Sigmoid colon (tissue), 7 donors: Measurements from ENCODE around the gene RPH3AL. TPM values are rescaled to one million over a fixed set of nuclear protein-coding genes. Genes with fewer than 3 reads are reported as not detected.
A peak's percentile ranks its signal among the peaks of the same experiment; 100 is the strongest.

Source experiments
- DNase-seq: peaks from one replicate; pipeline ENCODE4 v3.0.0-alpha.2; 2019
- H3K27ac ChIP-seq, 4 donors: fragments of 200-600 bp; sonication (generic); one replicate each; pipeline ENCODE4 v1.5.1; 2016 to 2019; ENCODE audit warnings: mild to moderate bottlenecking in 1 of 4
- H3K27me3 ChIP-seq, 3 donors: fragments of 200-600 bp; sonication (generic); one replicate each; pipeline ENCODE4 v1.5.1; 2019; ENCODE audit warnings: mild to moderate bottlenecking in 1 of 3
- H3K36me3 ChIP-seq, 4 donors: fragments of 200-600 bp; sonication (generic); one replicate each; pipeline ENCODE4 v1.5.1; 2016 to 2019
- H3K4me1 ChIP-seq, 4 donors: fragments of 200-600 bp; sonication (generic); one replicate each; pipeline ENCODE4 v1.5.1; 2017 to 2019
- H3K4me3 ChIP-seq, 4 donors: fragments of 200-600 bp; sonication (generic); one replicate each; pipeline ENCODE4 v1.5.1; 2017 to 2019; ENCODE audit warnings: mild to moderate bottlenecking in 2 of 4, moderate library complexity in 1 of 4
- H3K9me3 ChIP-seq, 4 donors: fragments of 200-600 bp in 3 of 4; sonication (generic) in 3 of 4; one replicate each; pipeline versions ENCODE4 v1.5.1 to v1.6.1; 2013 to 2019
- CTCF ChIP-seq, 4 experiments: fragments of 450-650 bp in 3 of 4; fragments of 200-600 bp in 1 of 4; IDR thresholded peaks; one replicate each; pipeline ENCODE4 v1.5.1; 2016 to 2019; ENCODE audit warnings: antibody characterized with exemption in 4 of 4, mild to moderate bottlenecking in 3 of 4, moderate library complexity in 2 of 4
- EP300 ChIP-seq, 4 donors: sonication (generic); formaldehyde crosslinking; IDR thresholded peaks; one replicate each; pipeline ENCODE4 v1.6.1; 2017; ENCODE audit warnings: antibody characterized with exemption in 4 of 4
- POLR2A ChIP-seq, 2 donors: fragments of 450-650 bp; IDR thresholded peaks; one replicate each; pipeline ENCODE4 v1.6.1; 2016; ENCODE audit warnings: antibody characterized with exemption in 2 of 2, mild to moderate bottlenecking in 2 of 2, moderate library complexity in 2 of 2
- POLR2AphosphoS5 ChIP-seq, 4 donors: sonication (generic); formaldehyde crosslinking; IDR thresholded peaks; one replicate each; pipeline ENCODE4 v1.6.1; 2017; ENCODE audit warnings: antibody characterized with exemption in 4 of 4
- WGBS, 2 donors: extraction: QIAGEN DNeasy Blood & Tissue Kit; methylation state at CpG; one replicate each; pipeline ENCODE4 v1.1.7; 2013; 5-methylcytosine and 5-hydroxymethylcytosine counted together
- intact Hi-C: fragments of 100-400 bp; cut with DNase I; formaldehyde crosslinking; loops from one replicate; pipeline ENCODE4 v1.15.1; 2023
- polyA plus RNA-seq, 3 donors: library from polyadenylated mRNA; stranded (reverse); fragments of 200-250 nt; gene quantifications; one replicate each; pipeline ENCODE4 v1.2.3, GENCODE V29; 2013
- total RNA-seq, 4 donors: library from RNA; depleted of rRNA; stranded (reverse); fragments of >200 nt; gene quantifications; one replicate each; pipeline ENCODE4 v1.1.0, GENCODE V29; 2016
- donor health status: healthy with polysubstance abuse.
- donor health status: Bipolar disorder and iron deficiency.
- donor health status: healthy.

The RPH3AL gene, protein sequence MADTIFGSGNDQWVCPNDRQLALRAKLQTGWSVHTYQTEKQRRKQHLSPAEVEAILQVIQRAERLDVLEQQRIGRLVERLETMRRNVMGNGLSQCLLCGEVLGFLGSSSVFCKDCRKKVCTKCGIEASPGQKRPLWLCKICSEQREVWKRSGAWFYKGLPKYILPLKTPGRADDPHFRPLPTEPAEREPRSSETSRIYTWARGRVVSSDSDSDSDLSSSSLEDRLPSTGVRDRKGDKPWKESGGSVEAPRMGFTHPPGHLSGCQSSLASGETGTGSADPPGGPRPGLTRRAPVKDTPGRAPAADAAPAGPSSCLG
- total RNA-seq (10 to 100 TPM in 1 of 4 donors, 1 to 10 TPM in 3; 1.8 to 12.7 (median 3.1) TPM), polyA plus RNA-seq (10 to 100 TPM; 14.2 to 23.1 (median 15.0) TPM)

GRCh38 chr17:352421-353212 is at the start of gene RPH3AL:
RPH3AL (minus strand) TSS chr17:352807; CDS start chr17:327543, 25,264 bp downstream.
- TF ChIP-seq EP300 (IDR thresholded peaks at IDR 0.05), result peak in 2 of 4 donors; percentile 52 to 53
- TF ChIP-seq POLR2AphosphoS5 (IDR thresholded peaks at IDR 0.05), result peak in 1 of 4 donors; percentile 38
- TF ChIP-seq CTCF (IDR thresholded peaks at IDR 0.05), result no peak
- TF ChIP-seq POLR2A (IDR thresholded peaks at IDR 0.05), result no peak
- intact Hi-C loops, result no loop called here
- no peaks in the 10 kb centered on the region for H3K36me3 ChIP-seq
- H3K9me3 ChIP-seq, result no peaks in the 10 kb centered on the region
- DNase-seq, result no peak
- peak within 1 kb of the TSS; percentile 52 to 80 (median 61) for H3K27ac ChIP-seq
- WGBS, 2 donors, result 8 to 41% methylated on average over 22 of the region's 22 CpGs
- peaks cover 0 to 15% (median 8%) of the 10 kb centered on the region in 4 donors for H3K4me1 ChIP-seq
- no peaks in the 10 kb centered on the region for H3K27me3 ChIP-seq
- no peak within 1 kb of the TSS for H3K4me3 ChIP-seq

DNA sequence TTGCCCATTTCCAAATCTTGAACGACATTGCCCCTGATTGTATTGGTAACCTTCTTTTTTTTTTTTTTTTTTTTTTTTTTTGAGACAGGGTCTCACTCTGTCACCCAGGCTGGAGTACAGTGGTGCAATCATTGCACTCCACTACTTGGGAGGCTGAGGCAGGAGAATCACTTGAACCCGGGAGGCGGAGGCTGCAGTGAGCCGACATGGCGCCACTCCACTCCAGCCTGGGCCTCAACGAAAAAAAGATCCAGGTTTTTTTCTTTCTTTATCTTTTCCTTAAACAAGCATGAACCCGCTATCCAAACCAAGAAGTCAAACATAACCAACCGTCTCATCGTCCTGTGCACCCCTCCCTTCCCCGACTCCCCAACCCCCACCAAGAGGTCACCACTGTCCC is 47.6 kb upstream of the RPH3AL start:
- Histone ChIP-seq H3K4me3 (no peak overlapping the region), H3K4me1 (no peaks in the 10 kb centered on the region), H3K36me3 (no peaks in the 10 kb centered on the region), H3K27me3 (no peaks in the 10 kb centered on the region), H3K9me3 (no peaks in the 10 kb centered on the region), H3K27ac (no peak overlapping the region)
- WGBS, 2 donors, result 49 to 81% methylated on average over 10 of the region's 10 CpGs
- DNase-seq, result no peak
- no peak for TF ChIP-seq POLR2A (IDR thresholded peaks at IDR 0.05)
- intact Hi-C loops, result no loop called here

DNA sequence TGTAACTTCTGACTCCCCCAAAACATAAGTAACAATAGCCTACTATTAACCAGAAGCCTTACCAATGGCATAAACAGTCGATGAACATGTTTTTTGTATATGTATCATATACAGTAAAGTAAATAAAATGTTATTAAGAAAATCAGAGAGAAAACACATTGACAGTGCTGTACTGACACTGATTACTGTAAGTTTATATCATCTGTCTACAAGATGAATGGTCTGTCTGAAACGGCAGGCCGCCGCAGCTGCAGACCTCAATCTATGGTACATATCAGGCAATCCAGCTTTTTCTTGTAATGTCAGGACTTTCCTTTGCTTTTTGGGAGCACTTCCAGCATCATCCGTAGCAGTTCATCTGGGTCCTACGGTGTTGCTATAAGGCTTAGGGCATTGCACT is 44.2 kb upstream of the RPH3AL start:
- Histone ChIP-seq H3K4me3 (no peak overlapping the region), H3K27ac (no peak overlapping the region), H3K9me3 (no peaks in the 10 kb centered on the region), H3K4me1 (no peaks in the 10 kb centered on the region), H3K36me3 (no peaks in the 10 kb centered on the region), H3K27me3 (no peaks in the 10 kb centered on the region)
- no peak for TF ChIP-seq EP300 (IDR thresholded peaks at IDR 0.05)
- WGBS, 2 donors, result 88% methylated on average over 6 of the region's 6 CpGs
- intact Hi-C loops, result no loop called here
- no peak for DNase-seq

DNA sequence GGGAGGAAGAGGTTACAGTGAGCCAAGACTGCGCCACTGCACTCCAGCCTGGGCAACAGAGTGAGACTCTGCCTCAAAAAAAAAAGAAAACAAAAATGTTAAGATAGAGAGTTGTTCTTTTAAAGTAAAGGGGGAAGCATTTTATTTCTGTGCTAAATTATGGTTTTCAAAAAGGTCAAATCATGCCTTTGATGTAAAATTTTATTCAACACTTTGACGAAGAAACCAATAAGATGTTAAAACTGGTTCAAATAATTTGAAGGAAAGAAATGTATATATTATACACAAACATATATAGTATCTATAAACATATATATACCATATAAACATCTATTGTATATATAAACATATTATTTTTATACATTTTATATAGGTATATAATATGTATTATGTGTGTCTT is 43.4 kb upstream of the RPH3AL start:
- no peaks in the 10 kb centered on the region for H3K36me3 ChIP-seq
- H3K4me3 ChIP-seq, result no peak overlapping the region
- TF ChIP-seq POLR2A (IDR thresholded peaks at IDR 0.05) (no peak), EP300 (IDR thresholded peaks at IDR 0.05) (no peak), POLR2AphosphoS5 (IDR thresholded peaks at IDR 0.05) (no peak), CTCF (IDR thresholded peaks at IDR 0.05) (no peak)
- WGBS, 2 donors, result 93 to 95% methylated on average over 2 of the region's 2 CpGs
- H3K4me1 ChIP-seq, result no peaks in the 10 kb centered on the region
- intact Hi-C loops, result no loop called here
- H3K27ac ChIP-seq, result no peak overlapping the region
- DNase-seq, result no peak
- no peaks in the 10 kb centered on the region for H3K9me3 ChIP-seq
- no peaks in the 10 kb centered on the region for H3K27me3 ChIP-seq

- Histone ChIP-seq H3K27ac (no peak overlapping the region), H3K27me3 (no peaks in the 10 kb centered on the region), H3K4me3 (no peak overlapping the region), H3K36me3 (no peaks in the 10 kb centered on the region), H3K9me3 (no peaks in the 10 kb centered on the region), H3K4me1 (no peaks in the 10 kb centered on the region)
- no peak for DNase-seq
- 89 to 93% methylated on average over 9 of the region's 9 CpGs for WGBS, 2 donors
- intact Hi-C loops, result no loop called here
- TF ChIP-seq POLR2AphosphoS5 (IDR thresholded peaks at IDR 0.05), result no peak
- TF ChIP-seq POLR2A (IDR thresholded peaks at IDR 0.05), result no peak
- TF ChIP-seq CTCF (IDR thresholded peaks at IDR 0.05), result no peak
- TF ChIP-seq EP300 (IDR thresholded peaks at IDR 0.05), result no peak
Measured at GRCh38 chr17:395179-395578, 42.6 kb upstream of the RPH3AL start.
